B cell (primary cell): ENCODE measurements around the gene MED25. TPM values are rescaled to one million over a fixed set of nuclear protein-coding genes. Genes with fewer than 3 reads are reported as not detected.

Source experiments
- ATAC-seq: fragments of 200-7000 bp; cut with Tn5 transposase; one replicate; pipeline ENCODE4 v1.10.0; 2021; ENCODE audit warnings: low read depth, mild to moderate bottlenecking, moderate number of reproducible peaks, moderate library complexity
- CTCF ChIA-PET: fragments of 350-600 bp; sonication (Branson Sonifier 250); formaldehyde crosslinking; loops from one replicate; lab custom pipeline; 2021; ENCODE audit warnings: antibody characterized with exemption, inconsistent platforms; lab: Charles Lee
- POLR2A ChIA-PET: fragments of 350-600 bp; sonication (Branson Sonifier 250); formaldehyde crosslinking; loops from one replicate; lab custom pipeline; 2021; ENCODE audit warnings: antibody characterized with exemption; lab: Charles Lee
- DNase-seq: peaks from one replicate; pipeline ENCODE4 v3.0.0; 2013
- H2AFZ ChIP-seq: 2 replicates; pipeline ENCODE4 v1.6.1; 2012; ENCODE audit warnings: mild to moderate bottlenecking, low read depth, low read length; ENCODE audit not compliant: insufficient read depth, poor library complexity, severe bottlenecking
- H3K27ac ChIP-seq, 2 donors: 1 replicate in 1 of 2; 2 replicates in 1 of 2; pipeline ENCODE4 v1.5.1; 2012 to 2013; ENCODE audit warnings: low read length in 2 of 2, mild to moderate bottlenecking in 2 of 2, moderate library complexity in 1 of 2
- H3K27me3 ChIP-seq, 4 experiments: fragments of 200-600 bp in 1 of 4; sonication (generic) in 1 of 4; replicated peaks in 1 of 4; 1 replicate in 2 of 4; 2 replicates in 2 of 4; pipeline versions ENCODE4 v1.6.1 to v1.7.0; 2013 to 2016; ENCODE audit warnings: low read length in 3 of 4, mild to moderate bottlenecking in 2 of 4, mixed read lengths in 1 of 4, moderate library complexity in 1 of 4; ENCODE audit not compliant: insufficient read depth in 4 of 4, control insufficient read depth in 3 of 4; ENCODE audit errors: control extremely low read depth in 1 of 4
- H3K36me3 ChIP-seq, 2 experiments: replicated peaks in 1 of 2; 1 replicate in 1 of 2; 2 replicates in 1 of 2; pipeline versions ENCODE4 v1.6.1 to v1.7.1; 2013; ENCODE audit warnings: low read length in 1 of 2; ENCODE audit not compliant: insufficient read depth in 2 of 2, control insufficient read depth in 1 of 2; ENCODE audit errors: control extremely low read depth in 1 of 2, extremely low read depth in 1 of 2
- H3K4me1 ChIP-seq, 2 donors: fragments of 200-600 bp in 1 of 2; sonication (generic) in 1 of 2; 1 replicate in 1 of 2; 2 replicates in 1 of 2; pipeline versions ENCODE4 v1.5.1 to v1.6.1; 2013 to 2017; ENCODE audit warnings: low read length in 2 of 2; ENCODE audit not compliant: control insufficient read depth in 2 of 2, insufficient read depth in 2 of 2
- H3K4me2 ChIP-seq: replicated peaks from 2 replicates; pipeline ENCODE3; 2012; ENCODE audit warnings: mild to moderate bottlenecking, low read depth, low read length; ENCODE audit not compliant: poor library complexity, severe bottlenecking
- H3K4me3 ChIP-seq, 5 experiments: fragments of 200-600 bp in 1 of 5; sonication (generic) in 1 of 5; 1 replicate in 3 of 5; 2 replicates in 2 of 5; pipeline versions ENCODE4 v1.5.1 to v1.7.0; 2011 to 2016; ENCODE audit warnings: low read length in 4 of 5, mild to moderate bottlenecking in 4 of 5, low read depth in 2 of 5, control low read depth in 1 of 5, moderate library complexity in 1 of 5; ENCODE audit not compliant: insufficient read depth in 1 of 5; ENCODE audit errors: control extremely low read depth in 1 of 5, extremely low read depth in 1 of 5
- H3K79me2 ChIP-seq: fragments of 200-600 bp; sonication (generic); one replicate; pipeline ENCODE4 v1.6.0; 2016; ENCODE audit warnings: low read length; ENCODE audit not compliant: control insufficient read depth, insufficient read depth
- H3K9ac ChIP-seq: fragments of 200-600 bp; sonication (generic); 2 replicates; pipeline ENCODE4 v1.6.1; 2017; ENCODE audit warnings: mild to moderate bottlenecking, low read length, moderate library complexity
- H3K9me3 ChIP-seq, 3 donors: one replicate each; pipeline versions ENCODE4 v1.6.1 to v1.7.1; 2013; ENCODE audit warnings: low read length in 2 of 3; ENCODE audit not compliant: control insufficient read depth in 2 of 3, insufficient read depth in 1 of 3; ENCODE audit errors: control extremely low read depth in 1 of 3
- H4K20me1 ChIP-seq: 2 replicates; pipeline ENCODE4 v1.6.0; 2012; ENCODE audit warnings: mild to moderate bottlenecking, low read length; ENCODE audit not compliant: insufficient read depth, control insufficient read depth, poor library complexity, severe bottlenecking
- H3K27ac Mint-ChIP-seq: one replicate; pipeline ENCODE4 v1.8.0; 2021; ENCODE audit warnings: mixed read lengths
- H3K27me3 Mint-ChIP-seq: one replicate; pipeline ENCODE4 v1.8.0; 2021; ENCODE audit warnings: mixed read lengths
- H3K4me1 Mint-ChIP-seq: one replicate; pipeline ENCODE4 v1.8.0; 2021; ENCODE audit warnings: mixed read lengths
- H3K4me3 Mint-ChIP-seq: one replicate; pipeline ENCODE4 v1.8.0; 2021; ENCODE audit warnings: mixed read lengths
- H3K9me3 Mint-ChIP-seq: one replicate; pipeline ENCODE4 v1.8.0; 2022; ENCODE audit warnings: mixed read lengths; ENCODE audit not compliant: insufficient read depth
- EZH2 ChIP-seq: IDR thresholded peaks from 2 replicates; pipeline ENCODE4 v1.6.1; 2012; ENCODE audit warnings: borderline replicate concordance, low read depth, mild to moderate bottlenecking, moderate library complexity, low read length; ENCODE audit not compliant: insufficient read depth, poor library complexity, severe bottlenecking
- WGBS: methylation state at CpG from one replicate; pipeline ENCODE4 v1.1.5; 2013; ENCODE audit warnings: missing lambda C conversion rate; ENCODE audit not compliant: insufficient coverage; 5-methylcytosine and 5-hydroxymethylcytosine counted together
- intact Hi-C: fragments of 100-400 bp; cut with micrococcal nuclease; formaldehyde crosslinking; loops from one replicate; pipeline ENCODE4 v1.10.0; 2022
- polyA plus RNA-seq: library from polyadenylated mRNA; depleted of rRNA; stranded (reverse); fragments of >200 nt; gene quantifications from 2 replicates; pipeline ENCODE4 v1.2.3, GENCODE V29; 2012
- total RNA-seq, 2 donors: library from RNA; stranded (reverse); fragments of 120-200 nt in 1 of 2; gene quantifications; 1 replicate in 1 of 2; 2 replicates in 1 of 2; pipeline versions ENCODE4 v1.2.3 to v1.2.4, GENCODE V29; 2013 to 2022
- TF ChIP-seq, protein P1 (sequence below): fragments of 200-600 bp; IDR thresholded peaks from one replicate; pipeline ENCODE4 v1.8.0; 2022; ENCODE audit warnings: antibody characterized with exemption, mild to moderate bottlenecking

The MED25 gene
- total and polyA plus RNA-seq, 2 donors (not counting 1 experiment from before 2014, with no cell fraction given), result 93.0 to 126 TPM

GRCh38 chr19:49875177-49875576 is 57.1 kb downstream of the MED25 start:
- peaks cover 36% of the 10 kb centered on the region for H3K79me2 ChIP-seq
- H3K27me3 ChIP-seq, result no peaks in the 10 kb centered on the region
- no peak overlapping the region for H3K27ac ChIP-seq
- peaks cover 29% of the 10 kb centered on the region for H3K4me1 Mint-ChIP-seq
- no peak overlapping the region for H3K27ac Mint-ChIP-seq
- no peak for ATAC-seq
- H3K4me3 Mint-ChIP-seq, result no peak overlapping the region
- ChIA-PET POLR2A (interaction anchor here (0.6 to 2.6 kb wide), 5 partner anchors 10 to 235 kb away, joined by 3 to 23 read pairs (median 4); partner anchors contain the start of genes PRMT1, PTOV1 and RRAS), CTCF (no interaction called here)
- no peak overlapping the region for H3K9ac ChIP-seq
- no peaks in the 10 kb centered on the region for H3K9me3 ChIP-seq
- H2AFZ ChIP-seq, result no peak overlapping the region
- DNase-seq, result no peak
- TF ChIP-seq EZH2, result no peak
- TF ChIP-seq, protein P1, sequence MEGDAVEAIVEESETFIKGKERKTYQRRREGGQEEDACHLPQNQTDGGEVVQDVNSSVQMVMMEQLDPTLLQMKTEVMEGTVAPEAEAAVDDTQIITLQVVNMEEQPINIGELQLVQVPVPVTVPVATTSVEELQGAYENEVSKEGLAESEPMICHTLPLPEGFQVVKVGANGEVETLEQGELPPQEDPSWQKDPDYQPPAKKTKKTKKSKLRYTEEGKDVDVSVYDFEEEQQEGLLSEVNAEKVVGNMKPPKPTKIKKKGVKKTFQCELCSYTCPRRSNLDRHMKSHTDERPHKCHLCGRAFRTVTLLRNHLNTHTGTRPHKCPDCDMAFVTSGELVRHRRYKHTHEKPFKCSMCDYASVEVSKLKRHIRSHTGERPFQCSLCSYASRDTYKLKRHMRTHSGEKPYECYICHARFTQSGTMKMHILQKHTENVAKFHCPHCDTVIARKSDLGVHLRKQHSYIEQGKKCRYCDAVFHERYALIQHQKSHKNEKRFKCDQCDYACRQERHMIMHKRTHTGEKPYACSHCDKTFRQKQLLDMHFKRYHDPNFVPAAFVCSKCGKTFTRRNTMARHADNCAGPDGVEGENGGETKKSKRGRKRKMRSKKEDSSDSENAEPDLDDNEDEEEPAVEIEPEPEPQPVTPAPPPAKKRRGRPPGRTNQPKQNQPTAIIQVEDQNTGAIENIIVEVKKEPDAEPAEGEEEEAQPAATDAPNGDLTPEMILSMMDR, result no peak
- WGBS, result 90% methylated on average over 3 of the region's 4 CpGs
- H3K4me1 ChIP-seq, result peaks cover 19 to 28% of the 10 kb centered on the region in 2 donors
- H3K27me3 Mint-ChIP-seq, result no peaks in the 10 kb centered on the region
- H3K9me3 Mint-ChIP-seq, result no peaks in the 10 kb centered on the region
- H4K20me1 ChIP-seq, result peaks cover 22% of the 10 kb centered on the region
- intact Hi-C loops, result no loop called here
- H3K4me2 ChIP-seq, result peak overlapping the region; percentile 93
- H3K36me3 ChIP-seq, result peaks cover 0 to 16% of the 10 kb centered on the region in 2 experiments
- no peak overlapping the region for H3K4me3 ChIP-seq

DNA sequence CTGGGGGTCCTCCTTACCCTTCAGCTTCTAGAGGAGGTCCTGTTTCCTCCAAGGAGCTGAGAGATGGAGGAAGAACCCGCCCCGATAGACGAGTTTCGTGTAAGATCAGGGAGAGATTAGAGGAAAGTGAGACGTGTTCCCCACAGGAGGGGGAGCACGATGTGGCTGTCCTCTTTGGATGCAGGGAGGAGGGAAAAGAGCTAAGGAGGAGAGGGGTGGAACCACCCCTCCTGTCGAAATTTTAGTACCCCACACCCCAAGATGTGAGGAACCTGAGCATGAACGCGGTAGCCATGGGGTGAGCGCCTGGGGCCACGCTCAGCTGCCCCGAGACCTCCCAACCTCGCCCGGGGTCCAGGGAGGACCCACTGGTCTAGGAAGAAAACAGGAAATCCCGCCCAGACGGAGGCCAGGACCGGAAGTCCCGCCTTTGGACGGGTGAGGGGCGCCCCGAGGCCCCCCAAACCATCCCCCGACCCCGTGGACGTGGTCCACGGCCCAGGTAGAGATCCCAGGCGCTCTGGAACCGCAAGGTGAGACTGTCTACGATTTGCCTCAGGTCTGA is 57.9 kb downstream of the MED25 start:
- Mint-ChIP-seq H3K4me1 (peaks cover 25% of the 10 kb centered on the region), H3K4me3 (no peak overlapping the region), H3K9me3 (no peaks in the 10 kb centered on the region), H3K27me3 (no peaks in the 10 kb centered on the region), H3K27ac (no peak overlapping the region)
- Histone ChIP-seq H3K9me3 (no peaks in the 10 kb centered on the region), H3K36me3 (peaks cover 0 to 23% of the 10 kb centered on the region in 2 experiments), H3K4me3 (peak overlapping the region; percentile 80 to 96 (median 95)), H3K4me2 (peak overlapping the region; percentile 93), H3K27ac (peak overlapping the region; percentile 94 to 98), H3K9ac (peak overlapping the region; percentile 99), H3K27me3 (no peaks in the 10 kb centered on the region), H3K4me1 (peaks cover 12 to 20% of the 10 kb centered on the region in 2 donors), H2AFZ (peak overlapping the region; percentile 83), H4K20me1 (peaks cover 29% of the 10 kb centered on the region), H3K79me2 (peaks cover 36% of the 10 kb centered on the region)
- under 1% methylated on average over 26 of the region's 28 CpGs for WGBS
- TF ChIP-seq, protein P1, result no peak
- TF ChIP-seq EZH2, result no peak
- intact Hi-C loops, result loop anchor here (1.0 to 2.0 kb wide), 5 partner anchors 25 to 1003 kb away; partner anchors contain the start of genes PPP1R15A, PRR12, PTOV1 and SNRNP70
- ChIA-PET POLR2A (interaction anchor here (0.6 to 2.6 kb wide), 16 partner anchors 9 to 1257 kb away, joined by 3 to 30 read pairs (median 6); partner anchors contain the start of genes AP2A1, ATF5, FUZ and NUP62), CTCF (interaction anchor here (0.6 to 1.5 kb wide), 3 partner anchors 26 to 108 kb away, joined by 3 to 4 read pairs (median 3); no protein-coding TSS in a partner anchor)
- no peak for ATAC-seq
- peak; percentile 60 for DNase-seq
